Fibroblast of lung (primary cell): ENCODE results near the gene TTLL11. TPM values are rescaled to one million over a fixed set of nuclear protein-coding genes. Genes with fewer than 3 reads are reported as not detected.
A peak's percentile ranks its signal among the peaks of the same experiment; 100 is the strongest.

Source experiments
- DNase-seq, 2 donors: peaks; one replicate each; pipeline versions ENCODE4 v3.0.0 to v3.0.0-alpha.2; 2010; ENCODE audit warnings: low read depth in 2 of 2
- H2AFZ ChIP-seq: 2 replicates; pipeline ENCODE4 v1.5.1; 2012; ENCODE audit warnings: low read length, control low read depth, inconsistent platforms
- H3K27ac ChIP-seq: 2 replicates; pipeline ENCODE4 v1.5.1; 2011; ENCODE audit warnings: low read length, control low read depth; ENCODE audit not compliant: insufficient read depth
- H3K27me3 ChIP-seq: 2 replicates; pipeline ENCODE4 v1.5.1; 2011; ENCODE audit warnings: mild to moderate bottlenecking, low read length; ENCODE audit not compliant: control insufficient read depth, insufficient read depth
- H3K36me3 ChIP-seq: 2 replicates; pipeline ENCODE4 v1.5.1; 2011; ENCODE audit warnings: low read length; ENCODE audit not compliant: control insufficient read depth, insufficient read depth
- H3K4me1 ChIP-seq: 2 replicates; pipeline ENCODE4 v1.5.1; 2011; ENCODE audit warnings: low read length; ENCODE audit not compliant: control insufficient read depth, insufficient read depth; ENCODE audit errors: extremely low read depth
- H3K4me2 ChIP-seq: 2 replicates; pipeline ENCODE4 v1.5.1; 2011; ENCODE audit warnings: low read length, control low read depth; ENCODE audit not compliant: insufficient read depth; ENCODE audit errors: extremely low read depth
- H3K4me3 ChIP-seq, 4 experiments: fragments of 200-600 bp in 1 of 4; sonication (generic) in 1 of 4; replicated peaks in 1 of 4; 2 replicates each; pipeline ENCODE4 v1.5.1; 2011 to 2016; ENCODE audit warnings: low read length in 4 of 4, low read depth in 3 of 4, mild to moderate bottlenecking in 3 of 4, control low read depth in 2 of 4, inconsistent platforms in 1 of 4, mixed read lengths in 1 of 4; ENCODE audit not compliant: insufficient read depth in 1 of 4; ENCODE audit errors: control extremely low read depth in 1 of 4
- H3K79me2 ChIP-seq: 2 replicates; pipeline ENCODE4 v1.5.1; 2012; ENCODE audit warnings: mild to moderate bottlenecking, low read length, inconsistent platforms; ENCODE audit not compliant: control insufficient read depth, insufficient read depth
- H3K9ac ChIP-seq: 2 replicates; pipeline ENCODE4 v1.5.1; 2011; ENCODE audit warnings: mild to moderate bottlenecking, low read length, control low read depth; ENCODE audit not compliant: insufficient read depth
- H3K9me3 ChIP-seq: 2 replicates; pipeline ENCODE4 v1.5.1; 2012; ENCODE audit warnings: low read depth, low read length; ENCODE audit not compliant: control insufficient read depth, insufficient read depth
- H4K20me1 ChIP-seq: 2 replicates; pipeline ENCODE4 v1.5.1; 2011; ENCODE audit warnings: low read length; ENCODE audit not compliant: control insufficient read depth, insufficient read depth; ENCODE audit errors: extremely low read depth
- CTCF ChIP-seq, 2 donors: IDR thresholded peaks in 1 of 2; conservative IDR thresholded peaks in 1 of 2; 1 replicate in 1 of 2; 2 replicates in 1 of 2; pipeline ENCODE4 v1.5.1; 2011 to 2012; ENCODE audit warnings: low read length in 2 of 2, control low read depth in 1 of 2, inconsistent platforms in 1 of 2, low read depth in 1 of 2, mild to moderate bottlenecking in 1 of 2
- EZH2 ChIP-seq: IDR thresholded peaks from 2 replicates; pipeline ENCODE4 v1.5.1; 2012; ENCODE audit warnings: low read length, control low read depth, mild to moderate bottlenecking; ENCODE audit errors: missing control alignments
- polyA plus RNA-seq, 2 donors: library from polyadenylated mRNA; depleted of rRNA in 1 of 2; stranded (reverse) in 1 of 2; unstranded in 1 of 2; fragments of >200 nt; gene quantifications; 2 replicates each; pipeline ENCODE4 v1.2.1, GENCODE V29; 2011 to 2012; ENCODE audit warnings: missing spikeins in 1 of 2
- total RNA-seq: library from RNA; depleted of rRNA; stranded (reverse); fragments of >200 nt; gene quantifications from 2 replicates; pipeline ENCODE4 v1.2.1, GENCODE V29; 2014

The TTLL11 gene
- total and polyA plus RNA-seq, 2 donors (not counting 1 experiment from before 2014, with no cell fraction given), result 3.9 to 4.8 TPM

DNA sequence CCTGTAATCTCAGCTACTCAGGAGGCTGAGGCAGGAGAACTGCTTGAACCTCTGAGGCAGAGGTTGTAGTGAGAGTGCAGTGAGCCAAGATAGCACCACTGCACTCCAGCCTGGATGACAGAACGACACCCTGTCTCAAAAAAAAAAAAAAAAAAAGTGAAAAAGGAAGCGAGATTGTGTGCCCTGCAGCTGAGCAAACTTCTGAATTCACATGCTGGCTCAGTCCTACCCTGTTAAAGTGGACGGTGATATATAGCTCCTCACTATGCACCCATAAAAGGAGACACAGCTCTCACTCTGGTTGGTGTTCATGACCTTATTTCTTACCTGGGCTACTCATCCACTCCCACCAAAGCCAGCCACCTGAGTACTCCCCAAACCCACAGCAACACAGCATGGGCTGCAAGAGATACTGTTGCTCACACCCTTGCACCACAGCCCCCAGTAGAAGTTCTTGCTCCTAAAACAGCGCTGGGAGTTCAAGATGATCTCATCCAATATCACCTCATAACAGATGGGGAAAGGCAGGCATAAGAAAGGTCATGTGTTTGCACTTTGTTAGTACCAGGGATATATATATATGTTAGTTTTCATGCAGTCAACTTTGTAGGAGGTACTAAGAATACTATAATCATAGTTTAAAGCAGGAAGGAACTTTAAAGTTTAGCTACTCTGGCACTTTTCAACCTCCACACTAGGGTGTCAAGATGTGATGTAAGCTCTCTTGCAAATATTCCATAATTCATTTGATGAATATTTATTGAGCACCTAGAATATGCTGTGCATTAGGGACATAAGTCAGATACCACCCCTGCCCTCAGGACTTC lies 4.0 kb downstream of the TTLL11 start:
- Histone ChIP-seq H2AFZ (no peak overlapping the region), H3K27ac (no peak overlapping the region), H3K9ac (no peak overlapping the region), H4K20me1 (no peaks in the 10 kb centered on the region), H3K9me3 (no peaks in the 10 kb centered on the region), H3K4me3 (no peak overlapping the region), H3K4me1 (peaks cover 15% of the 10 kb centered on the region), H3K27me3 (no peaks in the 10 kb centered on the region), H3K4me2 (no peak overlapping the region), H3K79me2 (peaks cover 24% of the 10 kb centered on the region), H3K36me3 (no peaks in the 10 kb centered on the region)
- DNase-seq, result no peak
- TF ChIP-seq EZH2, result no peak
- TF ChIP-seq CTCF (conservative IDR thresholded peaks at IDR 0.05 in 1 of 2, IDR thresholded peaks at IDR 0.05 in 1 of 2; ENCODE audit: low read depth in 1 of 2, low read length in 2 of 2), result no peak

- peak overlapping the region; percentile 32 for H3K4me2 ChIP-seq
- TF ChIP-seq CTCF (conservative IDR thresholded peaks at IDR 0.05 in 1 of 2, IDR thresholded peaks at IDR 0.05 in 1 of 2; ENCODE audit: low read depth in 1 of 2, low read length in 2 of 2) (no peak), EZH2 (no peak)
- H3K27ac ChIP-seq, result no peak overlapping the region
- H3K4me3 ChIP-seq, result no peak overlapping the region
- no peaks in the 10 kb centered on the region for H4K20me1 ChIP-seq
- no peak overlapping the region for H3K9ac ChIP-seq
- H3K9me3 ChIP-seq, result no peaks in the 10 kb centered on the region
- H3K27me3 ChIP-seq, result no peaks in the 10 kb centered on the region
- peaks cover 23% of the 10 kb centered on the region for H3K79me2 ChIP-seq
- no peaks in the 10 kb centered on the region for H3K36me3 ChIP-seq
- H2AFZ ChIP-seq, result no peak overlapping the region
- H3K4me1 ChIP-seq, result peaks cover 12% of the 10 kb centered on the region
- DNase-seq, result peak; percentile 44 to 76
These were observed 5.5 kb downstream of the TTLL11 start for GRCh38 chr9:122087406-122088200.

DNA sequence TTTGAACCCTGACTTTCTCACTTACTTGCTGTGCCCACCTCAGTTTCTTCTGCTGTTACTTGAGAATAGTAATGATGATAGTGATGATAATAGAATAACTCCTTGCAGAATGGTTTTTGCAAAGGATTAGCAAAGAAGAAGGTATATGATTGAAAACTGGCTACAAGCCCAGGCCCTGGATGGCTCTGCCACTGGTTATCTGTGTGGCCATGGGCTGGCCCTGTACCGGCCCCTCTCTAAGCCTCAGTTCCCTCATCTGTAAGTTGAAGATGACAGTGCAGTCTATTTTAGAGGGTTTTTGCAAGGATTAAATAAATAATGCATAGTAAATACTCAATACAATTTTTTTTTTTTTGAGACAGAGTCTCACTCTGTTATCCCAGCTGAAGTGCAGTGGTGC lies 6.2 kb downstream of the TTLL11 start:
- peaks cover 16% of the 10 kb centered on the region for H3K79me2 ChIP-seq
- no peaks in the 10 kb centered on the region for H3K9me3 ChIP-seq
- H3K9ac ChIP-seq, result no peak overlapping the region
- H2AFZ ChIP-seq, result no peak overlapping the region
- DNase-seq, result no peak
- H4K20me1 ChIP-seq, result no peaks in the 10 kb centered on the region
- peaks cover 8% of the 10 kb centered on the region for H3K4me1 ChIP-seq
- TF ChIP-seq CTCF (conservative IDR thresholded peaks at IDR 0.05 in 1 of 2, IDR thresholded peaks at IDR 0.05 in 1 of 2; ENCODE audit: low read depth in 1 of 2, low read length in 2 of 2) (no peak), EZH2 (no peak)
- no peak overlapping the region for H3K27ac ChIP-seq
- H3K4me2 ChIP-seq, result no peak overlapping the region
- no peaks in the 10 kb centered on the region for H3K36me3 ChIP-seq
- no peaks in the 10 kb centered on the region for H3K27me3 ChIP-seq
- H3K4me3 ChIP-seq, result no peak overlapping the region
